AG09309 (cell line): Measurements from ENCODE around the gene DENND4C.
"Not testable (repeated sequence)": the region's sequence is repeated elsewhere in the genome, so short reads cannot be mapped to it uniquely, and the experiment has no call there.

ENCODE experiments used
- DNase-seq: peaks from one replicate; pipeline ENCODE4 v3.0.0-alpha.2; 2010; ENCODE audit warnings: low read depth
- H3K4me3 ChIP-seq: 2 replicates; pipeline ENCODE4 v1.5.1; 2011; ENCODE audit warnings: mild to moderate bottlenecking, low read depth, low read length, moderate library complexity; ENCODE audit not compliant: control insufficient read depth
- TF ChIP-seq, protein P1 (sequence below): IDR thresholded peaks from 2 replicates; pipeline ENCODE4 v1.5.1; 2011; ENCODE audit warnings: mild to moderate bottlenecking, low read depth, low read length, inconsistent platforms; ENCODE audit not compliant: insufficient read depth, control insufficient read depth; ENCODE audit errors: missing control alignments

Gene DENND4C

DNA sequence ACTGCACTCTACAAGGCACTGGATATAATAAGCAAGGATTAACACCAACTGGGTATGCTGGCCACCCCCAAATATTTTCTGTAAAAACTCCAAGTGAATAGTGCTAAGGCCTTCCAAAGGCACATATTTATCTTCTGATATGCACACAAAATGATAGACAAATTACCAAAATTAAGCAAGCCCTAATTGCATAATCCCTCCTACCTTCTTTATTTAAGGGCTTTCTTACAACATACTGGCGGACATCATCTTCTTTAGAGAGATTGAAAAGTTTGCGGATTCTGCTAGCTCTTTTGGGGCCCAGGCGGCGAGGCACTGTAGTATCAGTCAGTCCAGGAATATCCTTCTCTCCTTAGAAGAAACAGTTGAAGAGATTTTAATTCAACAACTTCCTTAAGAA is 147.7 kb downstream of the DENND4C start:
- TF ChIP-seq, protein P1, sequence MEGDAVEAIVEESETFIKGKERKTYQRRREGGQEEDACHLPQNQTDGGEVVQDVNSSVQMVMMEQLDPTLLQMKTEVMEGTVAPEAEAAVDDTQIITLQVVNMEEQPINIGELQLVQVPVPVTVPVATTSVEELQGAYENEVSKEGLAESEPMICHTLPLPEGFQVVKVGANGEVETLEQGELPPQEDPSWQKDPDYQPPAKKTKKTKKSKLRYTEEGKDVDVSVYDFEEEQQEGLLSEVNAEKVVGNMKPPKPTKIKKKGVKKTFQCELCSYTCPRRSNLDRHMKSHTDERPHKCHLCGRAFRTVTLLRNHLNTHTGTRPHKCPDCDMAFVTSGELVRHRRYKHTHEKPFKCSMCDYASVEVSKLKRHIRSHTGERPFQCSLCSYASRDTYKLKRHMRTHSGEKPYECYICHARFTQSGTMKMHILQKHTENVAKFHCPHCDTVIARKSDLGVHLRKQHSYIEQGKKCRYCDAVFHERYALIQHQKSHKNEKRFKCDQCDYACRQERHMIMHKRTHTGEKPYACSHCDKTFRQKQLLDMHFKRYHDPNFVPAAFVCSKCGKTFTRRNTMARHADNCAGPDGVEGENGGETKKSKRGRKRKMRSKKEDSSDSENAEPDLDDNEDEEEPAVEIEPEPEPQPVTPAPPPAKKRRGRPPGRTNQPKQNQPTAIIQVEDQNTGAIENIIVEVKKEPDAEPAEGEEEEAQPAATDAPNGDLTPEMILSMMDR = no peak
- DNase-seq = no peak
- peak overlapping the region; percentile 76 for H3K4me3 ChIP-seq

GRCh38 chr9:19378647-19379046 is 148.2 kb downstream of the DENND4C start:
- DNase-seq = no peak
- TF ChIP-seq, protein P1 = no peak
- H3K4me3 ChIP-seq = peak overlapping the region; percentile 76

- no peak for DNase-seq
- H3K4me3 ChIP-seq = peak overlapping the region; percentile 76
- TF ChIP-seq, protein P1 = no peak
Measured at GRCh38 chr9:19379283-19379682, 148.8 kb downstream of the DENND4C start.

GRCh38 chr9:19379697-19380046 is 149.2 kb downstream of the DENND4C start:
- no peak for DNase-seq
- peak overlapping the region; percentile 76 for H3K4me3 ChIP-seq
- TF ChIP-seq, protein P1 = no peak

GRCh38 chr9:19380826-19381075 is 150.3 kb downstream of the DENND4C start:
- TF ChIP-seq, protein P1 = no peak
- H3K4me3 ChIP-seq = peak overlapping the region; percentile 76

GRCh38 chr9:19381656-19382055 is 151.2 kb downstream of the DENND4C start:
- TF ChIP-seq, protein P1 = no peak
- H3K4me3 ChIP-seq = no peak overlapping the region
- no peak for DNase-seq

More at GRCh38 chr9:19380826-19381075, 150.3 kb downstream of the DENND4C start:
- DNase-seq = no peak

DNA sequence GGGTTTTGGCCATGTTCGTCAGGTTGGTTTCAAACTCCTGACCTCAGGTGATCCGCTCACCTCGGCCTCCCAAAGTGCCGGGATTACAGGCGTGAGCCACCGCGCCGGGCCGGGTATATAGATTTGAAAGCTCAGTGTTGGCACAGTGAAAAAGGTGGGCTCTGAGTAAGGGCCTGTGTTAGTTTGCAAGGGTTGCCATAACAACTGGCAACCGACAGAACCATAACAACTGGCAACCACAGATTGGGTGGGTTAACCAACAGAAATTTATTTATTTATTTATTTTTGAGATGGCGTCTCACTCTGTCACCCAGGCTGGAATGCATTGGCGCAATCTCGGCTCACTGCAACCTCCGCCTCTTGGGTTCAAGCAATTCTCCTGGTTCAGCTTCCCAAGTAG is 154.7 kb downstream of the DENND4C start:
- H3K4me3 ChIP-seq, DNase-seq: not testable (repeated sequence)
